CD8-positive, alpha-beta memory T cell (primary cell): Measurements from ENCODE around the gene NPHP4. TPM values are rescaled to one million over a fixed set of nuclear protein-coding genes. Genes with fewer than 3 reads are reported as not detected.

ENCODE experiments used
- CTCF ChIA-PET: fragments of 350-600 bp; sonication (Branson Sonifier 250); formaldehyde crosslinking; loops from one replicate; lab custom pipeline; 2021; ENCODE audit warnings: antibody characterized with exemption; lab: Charles Lee
- POLR2A ChIA-PET: fragments of 350-600 bp; sonication (Branson Sonifier 250); formaldehyde crosslinking; loops from one replicate; lab custom pipeline; 2021; ENCODE audit warnings: antibody characterized with exemption; lab: Charles Lee
- DNase-seq, 5 donors: peaks; one replicate each; pipeline versions ENCODE4 v3.0.0 to v3.0.0-alpha.2; 2020 to 2022; ENCODE audit warnings: mixed read lengths in 1 of 5
- H3K27ac ChIP-seq: one replicate; pipeline ENCODE4 v1.7.0; 2013; ENCODE audit warnings: low read depth, mild to moderate bottlenecking, low read length, moderate library complexity
- H3K27me3 ChIP-seq: 2 replicates; pipeline ENCODE4 v1.7.0; 2013; ENCODE audit warnings: low read length, mild to moderate bottlenecking; ENCODE audit not compliant: insufficient read depth, poor library complexity, severe bottlenecking
- H3K36me3 ChIP-seq: 2 replicates; pipeline ENCODE4 v1.7.0; 2013; ENCODE audit warnings: mild to moderate bottlenecking, low read length, moderate library complexity; ENCODE audit not compliant: insufficient read depth
- H3K4me1 ChIP-seq: 2 replicates; pipeline ENCODE4 v1.7.0; 2013; ENCODE audit warnings: mild to moderate bottlenecking, low read length, moderate library complexity; ENCODE audit not compliant: insufficient read depth
- H3K4me3 ChIP-seq: 2 replicates; pipeline ENCODE4 v1.7.0; 2013; ENCODE audit warnings: mild to moderate bottlenecking, low read length
- H3K9me3 ChIP-seq: 2 replicates; pipeline ENCODE4 v1.7.0; 2013; ENCODE audit warnings: mild to moderate bottlenecking, low read length
- H3K27ac Mint-ChIP-seq, 8 donors: one replicate each; pipeline ENCODE4 v1.8.0; 2020 to 2021; ENCODE audit warnings: mixed read lengths in 8 of 8, mild to moderate bottlenecking in 6 of 8, inconsistent platforms in 3 of 8, moderate library complexity in 3 of 8
- H3K27me3 Mint-ChIP-seq, 2 donors: one replicate each; pipeline ENCODE4 v1.8.0; 2020 to 2021; ENCODE audit warnings: mixed read lengths in 2 of 2, mild to moderate bottlenecking in 1 of 2, moderate library complexity in 1 of 2
- H3K36me3 Mint-ChIP-seq, 3 donors: one replicate each; pipeline ENCODE4 v1.8.0; 2020 to 2021; ENCODE audit warnings: mixed read lengths in 3 of 3, inconsistent platforms in 1 of 3, mild to moderate bottlenecking in 1 of 3
- H3K4me1 Mint-ChIP-seq, 3 donors: one replicate each; pipeline ENCODE4 v1.8.0; 2020 to 2021; ENCODE audit warnings: mixed read lengths in 3 of 3, inconsistent platforms in 1 of 3, mild to moderate bottlenecking in 1 of 3
- H3K4me3 Mint-ChIP-seq, 7 donors: one replicate each; pipeline ENCODE4 v1.8.0; 2020 to 2021; ENCODE audit warnings: mixed read lengths in 7 of 7, mild to moderate bottlenecking in 6 of 7, moderate library complexity in 4 of 7, inconsistent platforms in 2 of 7
- H3K9me3 Mint-ChIP-seq, 5 donors: one replicate each; pipeline ENCODE4 v1.8.0; 2020 to 2022; ENCODE audit warnings: mixed read lengths in 5 of 5, mild to moderate bottlenecking in 3 of 5, moderate library complexity in 2 of 5, inconsistent platforms in 1 of 5
- polyA plus RNA-seq: library from polyadenylated mRNA; unstranded; fragments of 300-500 nt; fragmentation: Illumina TruSeq; gene quantifications from one replicate; pipeline ENCODE4 v1.2.3, GENCODE V29; 2021
- total RNA-seq, 2 experiments: library from RNA; stranded (reverse); gene quantifications; one replicate each; pipeline ENCODE4 v1.2.3, GENCODE V29; 2021

The NPHP4 gene
- total and polyA plus RNA-seq, 3 experiments from 2014 or later, result 1.2 to 11.5 (median 11.2) TPM

GRCh38 chr1:6001992-6002576 lies 9.9 kb upstream of the NPHP4 start:
- Histone ChIP-seq H3K27ac (no peak overlapping the region), H3K4me3 (no peak overlapping the region), H3K9me3 (no peaks in the 10 kb centered on the region), H3K27me3 (no peaks in the 10 kb centered on the region), H3K4me1 (no peaks in the 10 kb centered on the region), H3K36me3 (no peaks in the 10 kb centered on the region)
- peak overlapping the region in 3 of 8 donors; percentile 12 to 76 (median 24) for H3K27ac Mint-ChIP-seq
- H3K36me3 Mint-ChIP-seq, result peaks cover 0 to 23% (median 0%) of the 10 kb centered on the region in 3 donors
- H3K27me3 Mint-ChIP-seq, result no peaks in the 10 kb centered on the region
- peak in 1 of 5 donors; percentile 57 for DNase-seq
- H3K4me1 Mint-ChIP-seq, result peaks cover 37 to 75% (median 43%) of the 10 kb centered on the region in 3 donors
- no peaks in the 10 kb centered on the region for H3K9me3 Mint-ChIP-seq
- CTCF ChIA-PET, result interaction anchor here (1.4 kb wide), 1 partner anchor 9 kb away, joined by 3 read pairs; no protein-coding TSS in a partner anchor
- peak overlapping the region in 1 of 7 donors; percentile 59 for H3K4me3 Mint-ChIP-seq
- POLR2A ChIA-PET, result no interaction called here

GRCh38 chr1:6000444-6001288 lies 8.4 kb upstream of the NPHP4 start:
- no peak overlapping the region for H3K4me3 Mint-ChIP-seq
- POLR2A ChIA-PET, result no interaction called here
- Histone ChIP-seq H3K27ac (no peak overlapping the region), H3K9me3 (no peaks in the 10 kb centered on the region), H3K36me3 (no peaks in the 10 kb centered on the region), H3K27me3 (no peaks in the 10 kb centered on the region), H3K4me1 (peaks cover 1% of the 10 kb centered on the region), H3K4me3 (no peak overlapping the region)
- H3K9me3 Mint-ChIP-seq, result no peaks in the 10 kb centered on the region
- peak overlapping the region in 6 of 8 donors; percentile 23 to 73 (median 48) for H3K27ac Mint-ChIP-seq
- no peak for DNase-seq
- no peaks in the 10 kb centered on the region for H3K27me3 Mint-ChIP-seq
- peaks cover 32 to 73% (median 40%) of the 10 kb centered on the region in 3 donors for H3K4me1 Mint-ChIP-seq
- H3K36me3 Mint-ChIP-seq, result peaks cover 0 to 27% (median 0%) of the 10 kb centered on the region in 3 donors
- CTCF ChIA-PET, result no interaction called here

- peaks cover 0 to 30% (median 0%) of the 10 kb centered on the region in 3 donors for H3K36me3 Mint-ChIP-seq
- CTCF ChIA-PET, result no interaction called here
These were observed 7.7 kb upstream of the NPHP4 start for GRCh38 chr1:5999711-6000443.

GRCh38 chr1:5998906-5999301 lies 6.7 kb upstream of the NPHP4 start:
- H3K4me3 Mint-ChIP-seq, result peak overlapping the region in 2 of 7 donors; percentile 31 to 50
- peak overlapping the region in 3 of 8 donors; percentile 50 to 83 (median 78) for H3K27ac Mint-ChIP-seq
- peak in 2 of 5 donors; percentile 24 to 57 for DNase-seq
- ChIA-PET POLR2A (no interaction called here), CTCF (no interaction called here)
- no peaks in the 10 kb centered on the region for H3K9me3 ChIP-seq
- no peaks in the 10 kb centered on the region for H3K27me3 Mint-ChIP-seq
- H3K27ac ChIP-seq, result no peak overlapping the region
- peaks cover 0 to 29% (median 0%) of the 10 kb centered on the region in 3 donors for H3K36me3 Mint-ChIP-seq
- no peaks in the 10 kb centered on the region for H3K9me3 Mint-ChIP-seq
- peaks cover 41 to 77% (median 46%) of the 10 kb centered on the region in 3 donors for H3K4me1 Mint-ChIP-seq
- H3K4me1 ChIP-seq, result peaks cover 19% of the 10 kb centered on the region
- no peaks in the 10 kb centered on the region for H3K36me3 ChIP-seq
- H3K27me3 ChIP-seq, result no peaks in the 10 kb centered on the region
- no peak overlapping the region for H3K4me3 ChIP-seq

More at GRCh38 chr1:5999711-6000443, 7.7 kb upstream of the NPHP4 start:
- no peaks in the 10 kb centered on the region for H3K27me3 ChIP-seq
- H3K4me3 ChIP-seq, result no peak overlapping the region
- Mint-ChIP-seq H3K4me3 (peak overlapping the region in 1 of 7 donors; percentile 50), H3K27me3 (no peaks in the 10 kb centered on the region), H3K9me3 (no peaks in the 10 kb centered on the region), H3K4me1 (peaks cover 37 to 75% (median 45%) of the 10 kb centered on the region in 3 donors), H3K27ac (peak overlapping the region in 4 of 8 donors; percentile 23 to 83 (median 53))
- H3K36me3 ChIP-seq, result no peaks in the 10 kb centered on the region
- no peak overlapping the region for H3K27ac ChIP-seq
- peak in 1 of 5 donors; percentile 34 for DNase-seq
- H3K9me3 ChIP-seq, result no peaks in the 10 kb centered on the region
- peaks cover 9% of the 10 kb centered on the region for H3K4me1 ChIP-seq
- POLR2A ChIA-PET, result no interaction called here

- no peaks in the 10 kb centered on the region for H3K27me3 ChIP-seq
- H3K9me3 ChIP-seq, result no peaks in the 10 kb centered on the region
- no peaks in the 10 kb centered on the region for H3K36me3 ChIP-seq
- no peak for DNase-seq
- peak overlapping the region in 6 of 8 donors; percentile 13 to 83 (median 72) for H3K27ac Mint-ChIP-seq
- H3K27me3 Mint-ChIP-seq, result no peaks in the 10 kb centered on the region
- H3K4me1 ChIP-seq, result peaks cover 24% of the 10 kb centered on the region
- H3K9me3 Mint-ChIP-seq, result no peaks in the 10 kb centered on the region
- no peak overlapping the region for H3K4me3 ChIP-seq
- H3K27ac ChIP-seq, result no peak overlapping the region
- ChIA-PET CTCF (no interaction called here), POLR2A (no interaction called here)
- H3K4me3 Mint-ChIP-seq, result peak overlapping the region in 3 of 7 donors; percentile 31 to 56 (median 50)
- H3K4me1 Mint-ChIP-seq, result peaks cover 41 to 77% (median 44%) of the 10 kb centered on the region in 3 donors
- peaks cover 0 to 28% (median 0%) of the 10 kb centered on the region in 3 donors for H3K36me3 Mint-ChIP-seq
These were observed 6.1 kb upstream of the NPHP4 start for GRCh38 chr1:5998051-5998905.

GRCh38 chr1:5997316-5997715 lies 5.1 kb upstream of the NPHP4 start:
- Mint-ChIP-seq H3K36me3 (peaks cover 0 to 31% (median 0%) of the 10 kb centered on the region in 3 donors), H3K27me3 (peaks cover 0 to 2% of the 10 kb centered on the region in 2 donors), H3K9me3 (no peaks in the 10 kb centered on the region), H3K4me3 (peak overlapping the region in 2 of 7 donors; percentile 8 to 69), H3K4me1 (peaks cover 40 to 77% (median 42%) of the 10 kb centered on the region in 3 donors), H3K27ac (peak overlapping the region in 7 of 8 donors; percentile 17 to 79 (median 51))
- ChIA-PET CTCF (no interaction called here), POLR2A (no interaction called here)
- Histone ChIP-seq H3K27ac (no peak overlapping the region), H3K27me3 (no peaks in the 10 kb centered on the region), H3K4me3 (no peak overlapping the region), H3K36me3 (no peaks in the 10 kb centered on the region), H3K9me3 (no peaks in the 10 kb centered on the region), H3K4me1 (peaks cover 24% of the 10 kb centered on the region)
- no peak for DNase-seq

- no peaks in the 10 kb centered on the region for H3K36me3 ChIP-seq
- Mint-ChIP-seq H3K4me1 (peaks cover 37 to 72% (median 40%) of the 10 kb centered on the region in 3 donors), H3K9me3 (no peaks in the 10 kb centered on the region), H3K4me3 (peak overlapping the region in 1 of 7 donors; percentile 13), H3K27me3 (peaks cover 0 to 3% of the 10 kb centered on the region in 2 donors), H3K36me3 (peaks cover 0 to 32% (median 0%) of the 10 kb centered on the region in 3 donors), H3K27ac (peak overlapping the region in 2 of 8 donors; percentile 6 to 17)
- ChIA-PET POLR2A (no interaction called here), CTCF (no interaction called here)
- no peak for DNase-seq
- peaks cover 24% of the 10 kb centered on the region for H3K4me1 ChIP-seq
- H3K4me3 ChIP-seq, result no peak overlapping the region
- no peaks in the 10 kb centered on the region for H3K27me3 ChIP-seq
- no peak overlapping the region for H3K27ac ChIP-seq
- H3K9me3 ChIP-seq, result no peaks in the 10 kb centered on the region
These were observed 4.5 kb upstream of the NPHP4 start for GRCh38 chr1:5996641-5997270.
